Measurements from ENCODE around the gene PNPLA2. TPM values are rescaled to one million over a fixed set of nuclear protein-coding genes. Genes with fewer than 3 reads are reported as not detected.

The PNPLA2 gene
- total RNA-seq, 1 donor from 2014 or later: 40.5 TPM

- Mint-ChIP-seq H3K27ac (ENCODE audit: unreplicated experiment) (no peak overlapping the region), H3K36me3 (ENCODE audit: low read depth, unreplicated experiment) (no peaks in the 10 kb centered on the region), H3K4me1 (ENCODE audit: unreplicated experiment) (peaks cover 21% of the 10 kb centered on the region), H3K4me3 (ENCODE audit: unreplicated experiment) (no peak overlapping the region), H3K9me3 (ENCODE audit: unreplicated experiment) (no peaks in the 10 kb centered on the region), H3K27me3 (ENCODE audit: unreplicated experiment) (peaks cover 15% of the 10 kb centered on the region)
- DNase-seq (ENCODE audit: low spot score): no peak
- TF ChIP-seq CTCF (IDR thresholded peaks at IDR 0.05; ENCODE audit: unreplicated experiment): no peak
Observed at GRCh38 chr11:831961-832528, 13.3 kb downstream of the PNPLA2 start.

GRCh38 chr11:832529-833113 lies 13.9 kb downstream of the PNPLA2 start, which contains the start of gene CD151:
CD151 (plus strand) TSS chr11:832952; CDS start chr11:836070, 3,118 bp downstream.
- H3K36me3 Mint-ChIP-seq (ENCODE audit: low read depth, unreplicated experiment): no peaks in the 10 kb centered on the region

GRCh38 chr11:833114-833791 lies 14.5 kb downstream of the PNPLA2 start:
- no peaks in the 10 kb centered on the region for H3K9me3 Mint-ChIP-seq (ENCODE audit: unreplicated experiment)
- peaks cover 11% of the 10 kb centered on the region for H3K27me3 Mint-ChIP-seq (ENCODE audit: unreplicated experiment)
- H3K36me3 Mint-ChIP-seq (ENCODE audit: low read depth, unreplicated experiment): no peaks in the 10 kb centered on the region
- no peak overlapping the region for H3K27ac Mint-ChIP-seq (ENCODE audit: unreplicated experiment)
- peak; percentile 45 for DNase-seq (ENCODE audit: low spot score)
- H3K4me1 Mint-ChIP-seq (ENCODE audit: unreplicated experiment): peaks cover 13% of the 10 kb centered on the region
- no peak for TF ChIP-seq CTCF (IDR thresholded peaks at IDR 0.05; ENCODE audit: unreplicated experiment)
- peak overlapping the region; percentile 77 for H3K4me3 Mint-ChIP-seq (ENCODE audit: unreplicated experiment)

More at GRCh38 chr11:832529-833113, 13.9 kb downstream of the PNPLA2 start, which contains the start of gene CD151:
- no peak for TF ChIP-seq CTCF (IDR thresholded peaks at IDR 0.05; ENCODE audit: unreplicated experiment)
- Mint-ChIP-seq H3K27ac (ENCODE audit: unreplicated experiment) (no peak within 1 kb of the TSS), H3K9me3 (ENCODE audit: unreplicated experiment) (no peaks in the 10 kb centered on the region), H3K27me3 (ENCODE audit: unreplicated experiment) (peaks cover 14% of the 10 kb centered on the region), H3K4me3 (ENCODE audit: unreplicated experiment) (peak within 1 kb of the TSS; percentile 77), H3K4me1 (ENCODE audit: unreplicated experiment) (peaks cover 19% of the 10 kb centered on the region)
- DNase-seq (ENCODE audit: low spot score): no peak

- Mint-ChIP-seq H3K27me3 (ENCODE audit: unreplicated experiment) (peaks cover 11% of the 10 kb centered on the region), H3K4me1 (ENCODE audit: unreplicated experiment) (peaks cover 7% of the 10 kb centered on the region), H3K27ac (ENCODE audit: unreplicated experiment) (no peak overlapping the region), H3K4me3 (ENCODE audit: unreplicated experiment) (peak overlapping the region; percentile 77), H3K9me3 (ENCODE audit: unreplicated experiment) (no peaks in the 10 kb centered on the region), H3K36me3 (ENCODE audit: low read depth, unreplicated experiment) (no peaks in the 10 kb centered on the region)
- no peak for TF ChIP-seq CTCF (IDR thresholded peaks at IDR 0.05; ENCODE audit: unreplicated experiment)
- no peak for DNase-seq (ENCODE audit: low spot score)
Observed at GRCh38 chr11:833849-834311, 15.2 kb downstream of the PNPLA2 start.
